HG02642 (cell line): ENCODE data around the gene ZMAT5.
A peak's percentile ranks its signal among the peaks of the same experiment; 100 is the strongest.

Experiments
- ATAC-seq: cut with Tn5 transposase; IDR thresholded peaks from one replicate; pipeline ENCODE4 v1.9.1; 2021; ENCODE audit warnings: mild to moderate bottlenecking; ENCODE audit not compliant: unreplicated experiment, poor library complexity

Gene ZMAT5, protein sequence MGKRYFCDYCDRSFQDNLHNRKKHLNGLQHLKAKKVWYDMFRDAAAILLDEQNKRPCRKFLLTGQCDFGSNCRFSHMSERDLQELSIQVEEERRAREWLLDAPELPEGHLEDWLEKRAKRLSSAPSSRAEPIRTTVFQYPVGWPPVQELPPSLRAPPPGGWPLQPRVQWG

DNA sequence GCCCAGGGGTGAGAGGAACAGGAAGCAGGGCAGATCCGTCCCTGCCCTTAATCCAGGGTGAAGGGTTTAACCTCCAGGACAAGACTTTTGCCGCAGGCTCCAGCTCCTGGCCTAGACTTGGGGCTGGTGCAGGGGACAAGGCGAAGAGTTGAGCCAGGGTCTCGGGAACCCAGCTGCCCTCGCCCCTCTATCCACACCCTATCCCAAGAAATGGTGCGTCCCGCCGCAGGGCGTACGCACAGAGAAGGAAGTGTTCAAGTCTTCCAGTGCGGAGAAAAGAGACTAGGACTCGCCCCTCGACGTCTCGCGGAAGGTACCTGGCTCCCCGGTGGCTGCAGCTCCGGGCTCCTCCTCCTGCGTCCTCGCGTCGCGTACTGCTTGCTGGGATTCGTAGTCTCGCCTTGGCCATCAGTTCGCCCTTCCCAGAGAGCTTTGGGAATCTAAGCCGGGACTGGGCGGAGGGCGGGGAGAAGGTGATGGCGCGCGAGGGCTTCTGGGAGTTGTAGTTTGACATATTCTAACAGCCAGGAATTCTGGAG lies at the start of gene ZMAT5:
ZMAT5 (minus strand) TSS at position 376 of the 539 bp plus-strand sequence. CDS start 18,463 bp downstream, outside the sequence.
- ATAC-seq: peak; percentile 93

DNA sequence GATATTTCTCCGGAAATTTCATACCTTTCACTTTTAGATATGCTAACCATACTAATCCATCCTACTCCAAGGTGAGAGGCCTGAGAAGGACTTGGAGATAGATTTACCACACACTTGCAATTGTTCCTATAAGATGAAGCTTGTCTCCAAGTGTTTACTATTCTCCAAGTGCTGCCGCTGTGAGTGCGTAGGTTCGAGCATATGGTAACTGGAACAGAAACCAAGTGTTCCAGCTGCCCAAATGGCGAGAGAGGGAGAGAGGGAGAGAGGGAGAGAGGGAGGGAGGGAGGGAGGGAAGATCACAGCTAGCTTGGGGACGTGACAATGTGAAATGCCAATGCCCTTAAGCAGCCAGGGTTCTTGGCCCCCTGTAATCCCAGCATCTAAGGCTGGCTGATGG lies 49.7 kb upstream of the ZMAT5 start:
- no peak for ATAC-seq

DNA sequence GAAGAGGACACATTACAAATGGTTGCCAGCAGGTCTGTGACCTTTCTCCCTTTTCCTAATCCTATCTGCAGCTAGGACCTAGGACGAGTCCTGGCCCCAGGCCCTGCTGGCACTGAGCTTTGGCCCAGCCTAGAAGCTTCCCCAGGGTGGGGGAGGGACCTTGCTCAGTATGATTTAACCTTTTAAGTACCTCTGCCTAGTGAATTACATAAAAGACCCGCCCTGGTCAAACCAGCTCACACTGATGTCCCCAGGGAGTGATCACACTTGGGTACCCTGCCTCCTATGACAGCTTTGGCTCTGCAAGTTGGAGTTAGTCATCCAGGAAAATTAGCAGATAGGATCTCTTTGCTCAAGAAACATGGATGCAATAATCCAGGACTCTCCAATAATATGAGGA lies 49.3 kb upstream of the ZMAT5 start:
- no peak for ATAC-seq

DNA sequence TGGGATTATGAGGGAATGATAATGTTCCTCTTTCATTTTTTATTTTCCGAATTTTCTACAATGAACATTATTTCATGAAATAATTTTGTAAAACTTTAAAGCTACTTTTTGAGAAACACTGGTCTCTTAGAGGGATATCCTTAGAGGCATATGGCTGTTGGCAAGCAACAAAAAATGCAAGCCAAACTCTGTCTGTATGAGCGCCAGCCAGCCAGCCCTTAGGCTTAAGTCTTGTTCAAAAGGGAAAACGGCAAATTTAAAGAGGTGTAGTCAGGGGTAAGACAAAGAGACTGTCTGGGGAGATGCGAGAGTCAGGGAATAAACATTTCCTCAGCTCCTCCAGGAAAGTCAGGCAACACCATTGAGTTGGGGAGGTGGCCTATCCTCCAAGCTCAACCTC lies 48.8 kb upstream of the ZMAT5 start:
- no peak for ATAC-seq

DNA sequence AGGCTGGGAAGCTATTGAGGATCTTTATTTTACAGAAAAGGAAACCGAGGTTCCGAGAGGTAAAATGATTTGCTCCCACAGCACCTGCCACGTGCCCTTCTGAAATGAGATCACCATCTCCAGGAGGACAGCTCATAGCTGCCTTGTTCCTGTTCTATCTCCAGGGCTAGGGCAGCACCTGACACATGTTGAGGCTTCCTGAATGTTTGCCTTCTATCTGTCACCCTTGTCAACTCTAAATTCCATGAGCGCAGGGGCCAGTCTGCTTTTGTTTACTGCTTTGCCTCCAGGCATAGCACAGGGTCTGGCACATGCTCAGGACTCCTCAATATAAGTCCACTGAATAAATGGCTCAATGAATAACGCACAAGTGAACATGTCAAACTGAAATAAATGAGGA lies 47.2 kb upstream of the ZMAT5 start:
- ATAC-seq: no peak

DNA sequence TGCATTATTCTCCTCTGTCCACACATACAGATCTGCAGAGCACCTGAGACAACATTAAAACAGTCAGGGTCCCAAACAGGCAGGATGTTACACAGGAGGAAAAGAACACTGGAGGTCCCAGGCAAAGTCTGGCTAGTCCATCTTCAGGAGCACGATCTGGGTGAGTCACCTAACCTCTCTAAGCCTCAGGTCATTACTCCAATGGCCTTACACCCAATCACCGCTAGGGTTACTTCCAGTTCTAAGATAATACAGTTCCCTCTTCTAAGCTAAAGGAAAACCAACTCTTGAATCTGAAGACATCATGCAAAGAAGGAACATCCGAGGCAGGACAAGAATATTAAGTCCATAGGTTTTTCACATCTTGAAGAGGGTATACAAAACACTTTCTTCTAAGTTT lies 46.8 kb upstream of the ZMAT5 start:
- ATAC-seq: no peak

DNA sequence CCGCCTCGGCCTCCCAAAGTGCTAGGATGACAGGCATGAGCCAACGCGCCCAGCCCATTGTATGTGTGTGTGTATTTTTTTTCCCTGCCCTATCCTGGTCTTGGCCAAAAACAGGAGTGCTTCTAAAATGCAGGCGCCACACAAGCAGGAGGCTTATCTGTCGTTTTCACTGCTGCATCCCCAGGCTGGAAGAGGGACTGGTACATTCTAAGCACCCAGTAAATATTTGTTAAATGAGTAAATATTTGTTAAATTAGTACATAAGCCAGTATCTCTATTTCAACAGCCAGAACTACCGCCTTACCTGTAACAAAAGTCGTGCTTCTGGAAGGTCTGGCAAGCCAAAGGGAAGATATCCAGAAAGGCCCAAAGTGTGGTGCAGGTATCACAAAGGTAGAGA lies 46.3 kb upstream of the ZMAT5 start:
- ATAC-seq: no peak

DNA sequence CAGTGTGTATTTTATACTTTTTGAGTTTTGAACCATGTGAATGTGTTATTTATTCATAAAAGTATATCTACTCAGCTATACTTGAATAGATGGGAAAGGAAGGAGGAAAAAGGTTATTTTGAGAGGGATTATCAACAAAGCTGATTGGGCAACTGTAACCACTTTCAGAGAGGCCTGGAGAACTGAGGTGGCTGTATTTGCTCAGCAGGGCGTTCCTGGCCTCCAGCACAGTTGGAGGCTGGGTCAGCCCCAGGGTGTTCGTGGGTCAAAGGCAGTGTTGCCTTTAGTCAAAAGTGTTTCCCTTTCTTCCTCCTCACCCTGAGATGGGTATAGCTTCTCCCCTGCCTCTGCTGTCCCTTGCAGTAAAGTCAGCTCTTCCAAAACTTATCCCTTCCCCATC lies 44.6 kb upstream of the ZMAT5 start:
- no peak for ATAC-seq

DNA sequence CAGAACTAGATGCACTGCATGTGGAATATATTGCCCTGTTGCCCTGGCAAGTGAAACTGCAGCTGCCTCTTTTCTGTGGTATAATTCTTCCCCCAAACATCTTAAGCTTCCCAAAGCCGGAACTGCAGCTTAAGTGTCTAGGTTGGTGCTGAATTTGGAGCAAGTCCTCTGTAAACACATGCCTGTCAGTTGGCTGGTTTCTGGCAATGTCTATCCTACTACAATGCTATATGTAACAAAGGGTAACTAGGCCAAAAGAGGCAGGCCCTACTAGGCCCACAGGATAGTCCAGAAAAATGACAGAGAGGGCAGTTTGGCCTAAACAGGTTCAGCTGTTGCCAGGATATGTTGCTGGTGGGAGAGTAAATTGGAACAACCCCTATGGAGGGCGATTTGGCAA lies 43.4 kb upstream of the ZMAT5 start:
- ATAC-seq: no peak

DNA sequence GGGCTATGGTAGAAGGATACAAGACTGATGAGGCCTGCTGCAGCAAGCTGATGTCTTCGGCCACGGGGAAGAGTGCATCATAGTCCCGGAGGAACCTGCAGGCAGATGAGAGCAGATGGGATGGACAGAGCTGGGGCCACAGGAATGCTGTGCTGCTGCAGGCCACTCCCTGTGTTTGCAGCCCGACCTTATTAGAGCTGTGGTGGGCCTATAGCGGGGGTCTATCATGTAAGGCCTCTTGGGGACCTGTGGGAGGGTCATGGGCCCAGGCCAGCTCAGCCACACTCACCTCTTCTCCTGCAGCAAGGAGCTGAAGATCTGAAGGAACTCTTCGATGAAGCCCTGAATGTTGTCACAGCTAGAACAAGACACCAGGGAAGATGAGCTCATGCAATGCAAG lies 39.4 kb upstream of the ZMAT5 start:
- no peak for ATAC-seq

DNA sequence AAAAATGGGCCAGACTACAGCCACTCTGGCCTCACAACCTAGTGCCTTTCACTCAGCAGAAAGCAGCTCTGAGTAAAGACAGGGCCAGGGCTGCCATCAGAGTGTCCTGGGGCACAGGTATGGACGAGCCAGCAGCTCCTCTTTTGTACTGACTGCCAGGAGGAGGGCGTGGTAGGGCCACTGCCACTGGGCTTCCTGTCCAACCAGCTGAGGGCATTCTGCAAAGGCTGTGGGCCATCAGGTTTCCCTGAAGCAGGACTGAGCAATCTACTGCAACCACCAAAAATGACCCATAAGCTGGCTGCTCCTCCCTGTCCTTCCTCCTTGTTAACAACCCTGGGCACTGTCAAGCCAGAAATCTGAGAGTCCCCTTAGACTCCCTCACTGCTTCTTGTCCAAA lies 38.2 kb upstream of the ZMAT5 start:
- ATAC-seq: no peak

DNA sequence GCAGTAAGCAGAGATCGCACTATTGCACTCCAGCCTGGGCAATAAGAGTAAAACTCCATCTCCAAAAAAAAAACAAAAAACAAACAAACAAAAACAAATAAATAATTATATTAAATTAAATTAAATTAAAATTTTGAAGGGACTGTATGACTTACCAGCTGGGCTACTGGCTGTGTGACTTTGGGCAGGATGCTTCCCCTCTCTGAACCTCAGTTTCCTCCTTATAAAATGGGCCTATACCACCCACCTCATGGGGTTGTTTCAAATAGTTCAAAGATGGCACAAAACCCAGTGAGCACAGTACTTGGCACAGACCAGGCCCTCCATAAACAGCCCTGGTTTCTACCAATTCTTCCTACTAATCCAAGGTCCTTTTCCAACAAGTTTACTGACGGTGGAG lies 36.4 kb upstream of the ZMAT5 start:
- ATAC-seq: no peak

DNA sequence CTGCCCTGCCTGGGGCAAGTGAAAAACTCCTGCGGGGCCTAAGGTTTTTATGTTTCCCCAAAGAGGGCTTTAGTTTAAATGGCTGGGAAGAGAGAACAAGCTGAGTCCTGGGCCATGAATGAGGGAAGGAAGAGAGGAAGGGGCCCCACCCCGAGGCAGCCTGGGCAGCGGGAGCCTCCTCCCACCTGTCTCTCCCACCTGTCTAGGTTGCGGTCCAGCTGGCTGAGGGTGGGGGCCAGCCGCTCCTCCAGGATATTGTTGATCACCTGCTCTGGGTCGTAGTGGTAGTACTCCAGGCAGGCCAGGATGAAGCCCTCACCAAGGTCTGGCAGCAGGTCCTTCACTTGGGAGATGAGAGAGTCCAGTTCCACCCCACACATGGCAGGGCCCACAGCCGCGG lies 35.0 kb upstream of the ZMAT5 start:
- ATAC-seq: no peak

DNA sequence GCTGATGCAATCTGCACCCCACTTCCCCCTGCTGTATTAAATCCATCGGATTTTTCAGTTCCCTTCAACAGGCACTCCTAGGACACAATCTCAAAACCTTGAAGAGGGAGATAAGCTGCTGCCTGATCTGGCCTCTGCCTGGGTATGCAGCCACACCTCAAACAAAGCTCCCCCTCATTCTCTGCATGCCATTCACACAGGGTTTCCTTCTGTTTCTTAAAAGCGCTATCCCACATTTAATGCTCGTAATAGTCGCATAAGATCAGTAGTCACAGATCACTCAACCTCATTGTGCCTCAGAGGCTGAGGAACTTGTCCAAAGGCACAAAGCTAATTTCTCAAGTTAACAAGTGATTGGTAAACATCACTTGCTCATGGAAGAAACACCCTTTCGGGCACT lies 34.3 kb upstream of the ZMAT5 start:
- no peak for ATAC-seq

DNA sequence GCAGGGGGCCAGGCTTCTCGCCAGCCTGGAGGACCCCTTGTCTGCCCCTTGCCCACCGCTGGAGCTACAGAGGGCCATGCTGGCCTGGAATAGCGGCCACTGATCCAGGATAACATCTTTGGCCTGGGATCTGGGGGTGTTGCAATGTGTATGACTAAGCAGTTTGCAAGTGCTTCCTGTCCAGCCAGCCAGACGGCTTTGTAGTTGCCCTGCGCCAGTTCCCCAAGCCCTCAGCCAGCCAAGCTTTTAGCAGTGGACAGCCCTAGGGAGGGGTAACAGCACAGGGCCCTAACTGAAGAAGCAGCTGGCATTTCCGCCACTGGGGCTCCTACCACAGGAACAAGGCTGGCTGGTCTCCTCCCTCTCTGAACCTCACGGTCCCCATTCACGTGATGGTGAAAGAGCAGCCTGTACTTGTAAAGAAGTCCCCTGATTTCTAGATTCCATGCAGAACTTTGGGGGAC lies 32.4 kb upstream of the ZMAT5 start:
- no peak for ATAC-seq

DNA sequence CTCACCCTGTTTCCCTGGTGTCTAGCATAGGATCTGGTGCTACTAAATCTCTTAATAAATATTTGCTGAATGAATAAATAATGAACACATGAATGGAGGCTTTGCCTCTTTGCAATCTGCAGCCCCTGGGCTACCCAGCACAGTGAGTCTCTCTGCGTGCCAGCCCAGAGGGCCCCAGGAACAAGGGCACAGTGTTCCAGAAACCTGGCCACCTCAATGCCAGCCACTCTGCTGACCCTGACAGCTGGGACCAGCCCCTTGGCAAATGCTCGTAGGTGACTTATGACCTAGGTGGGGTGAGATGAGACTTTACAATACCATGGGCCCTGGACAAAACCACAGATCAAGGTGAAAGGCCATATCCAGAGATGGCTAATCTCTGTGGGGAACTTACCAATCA lies 32.0 kb upstream of the ZMAT5 start:
- ATAC-seq: no peak

DNA sequence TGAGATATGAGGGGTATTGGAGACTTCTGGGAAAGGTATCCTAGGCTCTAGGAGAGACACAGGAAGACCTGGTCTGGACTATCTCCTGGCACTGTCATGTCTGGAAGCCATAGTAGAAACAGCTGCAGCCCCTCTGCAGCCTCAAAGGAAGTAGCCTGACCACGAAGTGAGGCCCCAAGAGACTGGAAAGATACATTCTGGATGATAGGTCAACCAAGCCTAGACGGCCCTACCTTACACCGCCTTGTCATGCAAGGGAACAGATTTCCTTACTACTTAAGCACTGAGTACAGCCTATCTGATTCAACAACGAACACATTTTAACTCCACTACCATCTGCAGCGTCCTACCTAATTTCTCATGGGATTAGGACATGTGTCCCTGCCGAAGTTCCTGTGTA lies 31.5 kb upstream of the ZMAT5 start:
- ATAC-seq: no peak

DNA sequence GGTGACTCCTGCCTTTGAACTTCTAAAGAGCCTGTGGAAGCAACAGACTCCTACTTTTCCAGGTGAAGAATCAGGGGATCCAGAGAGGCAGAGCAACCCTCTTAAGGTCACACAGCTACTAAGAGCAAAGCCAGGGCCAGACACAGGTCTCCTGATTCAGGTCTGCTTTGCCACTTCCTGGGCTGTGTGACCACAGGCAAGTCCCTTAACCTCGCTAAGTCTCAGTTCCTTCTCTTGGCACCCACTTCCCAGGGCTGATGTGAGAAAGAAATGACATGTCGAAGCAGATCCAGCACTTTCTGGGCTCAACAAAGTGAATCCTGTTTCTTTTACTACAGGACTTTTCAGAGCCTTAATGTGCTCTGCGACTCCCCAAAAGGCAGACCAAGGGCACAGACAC lies 30.5 kb upstream of the ZMAT5 start:
- no peak for ATAC-seq

DNA sequence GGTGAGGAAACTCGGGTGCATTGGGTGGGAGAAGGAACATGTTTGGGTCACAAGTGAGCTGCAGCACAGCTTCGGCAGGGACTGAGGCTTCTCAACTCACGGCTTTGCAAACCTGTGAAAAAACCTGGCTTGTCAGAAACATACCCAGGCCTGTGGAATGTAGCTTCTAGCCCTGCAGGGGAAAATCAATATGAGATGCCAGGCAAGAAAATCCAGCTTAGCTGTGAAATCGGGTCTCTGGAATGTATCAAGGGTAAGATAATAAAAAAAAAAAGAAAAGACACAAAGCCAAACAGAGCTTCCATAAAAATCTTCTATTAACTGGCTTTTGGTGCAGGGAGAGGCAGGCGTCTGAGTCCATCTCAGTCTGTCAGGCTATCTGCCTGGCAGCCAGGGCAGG lies 28.9 kb upstream of the ZMAT5 start:
- ATAC-seq: no peak

DNA sequence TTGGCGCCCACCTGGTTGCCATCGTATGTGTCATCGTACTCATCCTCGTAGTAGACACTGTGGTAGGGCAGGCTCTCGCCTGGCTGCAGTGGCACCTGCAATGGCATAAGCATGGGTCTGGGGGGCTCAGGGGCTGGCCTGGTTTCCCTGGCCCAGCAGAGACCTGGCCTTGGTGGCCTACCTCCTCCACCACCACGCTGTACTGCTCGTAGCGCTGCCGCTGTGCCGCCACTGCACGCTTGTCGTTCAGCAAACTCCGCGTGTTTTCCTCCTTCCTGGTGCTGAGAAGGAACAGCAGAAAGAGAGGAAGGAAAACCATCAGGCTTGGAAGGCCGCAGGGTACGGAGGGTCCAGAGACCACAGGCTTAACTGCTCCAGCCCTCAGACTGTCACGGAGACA lies 26.6 kb upstream of the ZMAT5 start:
- ATAC-seq: no peak

DNA sequence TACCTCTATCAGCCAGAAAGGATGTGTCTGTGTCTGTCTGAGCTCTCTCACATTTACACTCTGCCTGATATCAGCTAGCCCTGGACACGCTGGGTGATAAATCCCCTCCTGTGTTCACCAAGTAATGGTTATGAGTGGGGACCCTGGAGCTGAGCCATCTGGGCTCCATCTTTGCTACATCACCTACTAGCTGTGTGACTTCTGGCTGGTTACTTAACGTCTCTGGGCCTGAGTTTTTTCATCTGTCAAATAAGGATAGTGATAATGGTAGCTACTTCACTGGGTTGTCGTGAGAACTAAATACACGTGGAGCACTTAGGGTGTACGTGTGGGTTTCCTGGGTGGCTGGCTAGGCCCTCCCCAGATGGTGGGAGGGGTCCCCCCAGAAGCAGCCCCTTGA lies 23.3 kb upstream of the ZMAT5 start:
- no peak for ATAC-seq

DNA sequence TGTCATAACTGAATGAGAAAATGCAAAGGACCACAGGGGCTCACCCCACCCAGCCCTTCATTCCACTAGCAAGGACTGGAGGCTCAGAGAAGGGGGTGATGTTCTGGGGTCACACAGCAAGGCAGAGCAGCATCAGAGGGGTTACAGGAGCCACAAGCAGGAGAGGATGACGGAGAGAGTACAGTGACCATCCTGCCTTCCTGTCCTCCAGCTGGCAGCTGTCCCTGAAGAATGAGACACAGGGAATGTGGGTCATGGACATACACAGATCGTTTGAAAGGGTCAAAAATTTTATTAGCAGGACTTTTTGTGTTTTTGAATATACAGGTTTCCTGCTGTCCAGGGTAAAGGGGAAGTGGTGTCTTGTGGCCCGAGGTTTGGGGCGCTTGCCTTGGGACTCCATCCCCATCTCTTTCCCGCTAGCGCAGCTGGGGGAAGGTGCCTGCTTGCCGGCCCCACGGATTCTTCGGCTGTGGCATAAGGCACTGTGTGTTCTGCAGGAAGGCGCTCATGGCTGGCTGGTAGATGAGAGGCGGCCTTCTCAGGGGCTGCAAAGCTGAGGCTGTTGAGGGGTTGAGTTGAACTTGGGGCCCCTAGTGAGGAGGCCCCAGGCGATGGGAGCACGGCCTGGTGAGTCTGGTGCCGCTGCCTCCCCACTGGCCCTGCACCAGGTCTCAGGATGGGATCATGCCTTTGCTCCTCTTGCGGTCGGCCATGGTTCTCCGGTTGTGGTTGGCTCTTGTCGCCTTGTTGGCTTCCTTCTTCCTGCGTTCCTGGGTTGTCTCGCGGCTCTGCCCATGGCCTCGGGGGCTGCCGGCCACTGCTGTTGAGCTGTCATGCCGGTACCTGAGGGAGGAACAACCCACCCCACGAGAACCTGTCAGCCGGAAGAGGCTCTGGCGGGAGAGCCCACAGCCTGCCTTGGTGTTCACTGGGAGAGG lies 21.8 kb upstream of the ZMAT5 start:
- no peak for ATAC-seq
